Activated T-cell treated with anti-CD3 and anti-CD28 coated beads for 4 hours (primary cell): ENCODE measurements around the gene SPSB4.

Source experiments
- DNase-seq: peaks from one replicate; pipeline ENCODE4 v3.0.0-alpha.2; 2020

The SPSB4 gene

GRCh38 chr3:141123677-141124410 lies 72.7 kb downstream of the SPSB4 start:
- DNase-seq, result no peak

GRCh38 chr3:141124715-141125114 lies 73.6 kb downstream of the SPSB4 start:
- no peak for DNase-seq

- DNase-seq, result no peak
These were observed 74.2 kb downstream of the SPSB4 start for GRCh38 chr3:141125351-141125750.

DNA sequence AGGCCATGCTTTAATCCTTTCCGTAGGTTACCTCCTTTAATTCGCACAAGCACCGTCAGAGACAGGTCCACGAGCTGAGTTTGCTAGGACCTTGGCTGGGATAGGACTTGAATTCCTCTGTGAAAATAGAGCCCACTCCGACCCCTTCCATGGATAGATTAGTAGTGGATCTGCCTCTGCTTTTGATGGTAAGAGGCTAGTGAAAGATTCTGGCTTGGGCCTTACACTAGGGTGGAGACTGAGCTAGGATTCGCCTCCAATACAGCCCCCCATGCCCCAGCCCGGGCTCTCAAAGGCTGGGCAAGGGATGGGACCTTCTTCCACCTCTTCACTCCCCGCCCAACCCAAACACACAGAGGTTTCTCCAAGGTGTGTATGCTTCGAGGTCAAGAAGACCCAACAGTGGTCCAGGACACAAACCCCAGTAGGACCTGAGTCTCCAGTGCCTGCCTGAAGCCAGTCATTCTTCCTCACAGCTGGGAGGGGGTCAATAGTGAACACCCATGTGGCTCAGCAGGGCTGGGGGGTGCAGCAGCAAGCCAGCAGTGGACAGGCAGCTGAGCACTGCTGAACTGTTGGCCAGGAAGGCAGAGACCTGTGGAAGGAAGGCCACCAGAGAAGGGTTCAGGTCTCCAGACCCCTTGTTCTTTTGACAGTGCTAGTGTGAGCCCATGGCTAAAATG lies 75.7 kb downstream of the SPSB4 start:
- no peak for DNase-seq

DNA sequence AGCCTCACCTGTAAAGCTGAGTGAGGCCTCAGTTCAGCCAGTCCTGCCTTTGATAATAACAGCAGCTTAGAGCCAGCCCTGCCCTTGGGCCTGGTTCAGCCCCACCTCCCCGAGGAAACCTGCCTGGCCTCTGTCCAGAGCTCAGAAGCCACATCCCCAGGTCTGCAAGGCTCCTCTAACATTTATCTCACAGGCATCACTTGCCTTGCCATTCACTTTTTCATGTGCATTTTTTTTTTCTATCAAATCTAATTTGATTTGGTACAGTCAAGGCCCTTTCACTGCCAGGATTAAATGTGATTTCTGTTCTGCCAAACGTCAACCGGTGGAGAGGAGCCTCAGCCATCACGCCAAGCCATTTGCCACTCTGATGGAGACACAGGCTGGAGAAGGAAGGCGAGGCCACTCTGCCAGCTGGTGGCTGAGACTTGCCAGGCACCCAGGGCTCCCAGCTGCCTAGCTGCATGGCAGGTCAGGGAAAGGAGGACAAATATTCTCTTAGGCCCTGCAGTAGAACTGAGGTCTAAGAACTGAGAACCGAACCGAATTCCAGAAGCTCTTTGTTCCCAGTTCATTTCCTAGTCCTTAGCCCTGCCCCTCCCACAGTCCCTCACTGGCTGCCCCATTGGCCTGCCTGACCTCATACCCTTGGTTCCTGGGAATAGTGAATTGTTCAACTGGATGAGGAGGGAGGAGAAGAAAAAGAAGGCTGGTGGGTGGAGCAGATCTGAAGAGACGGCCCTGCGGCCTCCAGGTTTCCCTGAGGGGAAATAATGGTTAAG lies 76.4 kb downstream of the SPSB4 start:
- DNase-seq, result no peak

- DNase-seq, result no peak
These were observed 77.1 kb downstream of the SPSB4 start for GRCh38 chr3:141128126-141128777.

GRCh38 chr3:141129049-141129448 lies 77.9 kb downstream of the SPSB4 start:
- DNase-seq, result no peak

DNA sequence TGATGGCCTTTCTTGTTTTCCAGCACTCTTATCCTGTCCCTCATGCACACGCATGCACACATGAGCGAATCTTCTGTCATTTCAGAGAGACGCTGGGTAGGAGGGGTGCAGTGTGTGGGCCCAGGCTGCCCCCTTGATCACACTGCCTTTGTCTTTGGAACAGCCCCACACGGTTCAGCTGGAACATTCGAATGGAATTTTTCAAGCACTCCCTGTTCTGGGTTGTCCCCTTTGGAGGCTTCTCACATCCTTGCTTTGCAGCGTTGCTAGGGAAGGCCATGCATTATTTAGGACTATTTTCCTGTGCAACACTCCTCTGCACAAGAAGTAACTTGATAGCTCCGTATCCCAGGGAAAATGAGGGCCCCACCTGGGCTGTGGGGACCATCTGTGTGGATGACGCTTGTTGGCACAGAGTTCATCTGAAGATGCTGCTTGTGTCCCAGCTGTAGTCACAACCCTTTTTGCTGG lies 78.4 kb downstream of the SPSB4 start:
- DNase-seq, result no peak

GRCh38 chr3:141143517-141143916 lies 92.4 kb downstream of the SPSB4 start:
- no peak for DNase-seq

- DNase-seq, result no peak
These were observed 95.9 kb downstream of the SPSB4 start for GRCh38 chr3:141146979-141147470.

- DNase-seq, result no peak
These were observed 96.5 kb downstream of the SPSB4 start for GRCh38 chr3:141147657-141148056.

- DNase-seq, result no peak
These were observed 97.0 kb downstream of the SPSB4 start for GRCh38 chr3:141148169-141148568.

GRCh38 chr3:141148770-141149169 lies 97.6 kb downstream of the SPSB4 start:
- no peak for DNase-seq

DNA sequence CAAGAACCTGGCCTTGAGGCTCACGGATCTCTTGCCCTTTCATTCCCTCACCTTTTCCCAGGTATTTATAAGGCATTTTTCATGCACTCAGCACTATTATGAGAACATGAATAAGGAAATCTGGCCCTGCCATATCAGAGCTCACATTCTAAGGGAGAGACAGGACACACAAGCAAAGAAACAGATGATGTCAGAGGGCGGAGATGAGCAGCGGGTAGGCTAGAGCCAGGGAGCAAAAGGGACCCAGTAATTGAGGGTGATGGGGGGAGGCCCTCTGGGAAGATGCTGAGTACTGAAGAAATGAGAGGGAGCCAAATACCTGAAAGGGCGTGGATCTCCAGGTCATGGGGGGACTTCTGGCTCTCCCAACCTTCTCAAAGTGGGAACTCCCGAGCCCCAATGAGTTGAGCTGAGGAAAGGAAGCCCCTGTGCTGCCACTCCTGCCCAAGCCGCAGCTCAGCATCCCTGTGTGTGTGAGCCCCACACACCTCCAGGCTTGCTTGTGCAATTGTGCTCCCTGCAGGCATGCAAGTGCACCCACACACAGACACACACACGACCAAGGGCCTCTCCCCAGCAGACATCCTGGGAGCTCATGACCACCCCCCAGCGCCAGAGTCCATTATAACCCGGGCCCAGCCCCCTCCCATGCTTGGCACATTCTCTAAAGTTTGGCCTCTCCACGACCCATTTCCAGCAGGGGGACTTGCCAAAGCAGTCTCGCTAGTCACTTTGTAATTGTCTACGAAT lies 99.1 kb downstream of the SPSB4 start:
- no peak for DNase-seq

GRCh38 chr3:141150931-141151330 lies 99.8 kb downstream of the SPSB4 start:
- no peak for DNase-seq

GRCh38 chr3:141151439-141151838 lies 100.3 kb downstream of the SPSB4 start:
- no peak for DNase-seq

DNA sequence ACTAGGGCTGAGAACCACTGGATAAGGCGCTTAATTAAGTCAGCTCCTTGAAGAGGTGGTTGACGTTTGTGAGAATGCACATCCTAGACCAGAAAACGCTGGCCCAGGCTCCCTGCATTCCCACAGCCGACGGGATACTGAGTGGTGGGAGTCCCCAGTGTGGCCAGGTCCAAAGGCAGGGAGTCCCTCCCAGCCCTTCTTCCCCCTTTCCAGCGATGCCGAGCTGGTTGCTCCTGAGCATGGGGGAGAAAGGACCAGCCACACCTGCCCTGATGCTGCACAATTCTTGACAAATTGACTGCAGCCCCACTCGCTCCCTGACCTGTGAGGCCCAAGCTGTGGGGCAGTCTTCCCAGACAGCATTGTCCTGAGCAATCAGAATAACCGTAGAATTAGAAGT lies 101.0 kb downstream of the SPSB4 start:
- no peak for DNase-seq

GRCh38 chr3:141152801-141153678 lies 101.9 kb downstream of the SPSB4 start:
- DNase-seq, result no peak

- DNase-seq, result no peak
These were observed 102.5 kb downstream of the SPSB4 start for GRCh38 chr3:141153679-141153966.

- no peak for DNase-seq
These were observed 113.7 kb downstream of the SPSB4 start for GRCh38 chr3:141164852-141165251.

DNA sequence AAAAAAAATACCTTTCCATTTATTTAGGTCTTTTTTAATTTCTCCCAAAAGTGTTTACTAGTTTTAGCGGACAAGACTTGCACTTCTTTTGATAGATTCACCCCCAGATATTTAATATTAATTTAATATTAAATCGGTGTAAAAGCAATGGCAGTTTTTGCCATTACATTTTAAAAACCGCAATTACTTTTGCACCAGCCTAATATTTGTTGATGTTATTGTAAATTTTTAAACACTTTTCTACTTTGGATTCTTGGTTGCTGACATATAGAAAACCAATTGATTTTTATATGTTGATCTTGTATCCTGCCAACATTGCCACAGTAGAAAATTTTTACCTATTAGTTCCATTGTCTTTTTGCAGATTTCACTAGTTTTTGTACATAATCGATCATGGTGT lies 116.5 kb downstream of the SPSB4 start:
- no peak for DNase-seq
